CD4-positive, alpha-beta T cell treated with Interleukin-12 subunit alpha and Interleukin-12 subunit beta, for 1 hour (primary cell): ENCODE data around the gene TMEM145.
"Not testable (repeated sequence)": the region's sequence is repeated elsewhere in the genome, so short reads cannot be mapped to it uniquely, and the experiment has no call there.

Experiments used
- DNase-seq: peaks from one replicate; pipeline ENCODE4 v3.0.0-alpha.2; 2020

TMEM145 gene

GRCh38 chr19:42339126-42339860 lies 26.2 kb downstream of the TMEM145 start:
- DNase-seq = not testable (repeated sequence)

GRCh38 chr19:42339922-42340321 lies 26.8 kb downstream of the TMEM145 start:
- DNase-seq = not testable (repeated sequence)

- DNase-seq = no peak
Observed at GRCh38 chr19:42343344-42344110, 30.4 kb downstream of the TMEM145 start.

GRCh38 chr19:42344336-42344893 lies 31.3 kb downstream of the TMEM145 start:
- no peak for DNase-seq

GRCh38 chr19:42345191-42345812 lies 32.2 kb downstream of the TMEM145 start:
- no peak for DNase-seq

GRCh38 chr19:42348211-42348610 lies 35.1 kb downstream of the TMEM145 start:
- DNase-seq = no peak

- no peak for DNase-seq
Observed at GRCh38 chr19:42349378-42350107, 36.4 kb downstream of the TMEM145 start.

GRCh38 chr19:42350417-42350816 lies 37.3 kb downstream of the TMEM145 start:
- DNase-seq = no peak

- DNase-seq = no peak
Observed at GRCh38 chr19:42351079-42351735, 38.1 kb downstream of the TMEM145 start.

GRCh38 chr19:42352301-42353259 lies 39.5 kb downstream of the TMEM145 start:
- DNase-seq = peak; percentile 20

GRCh38 chr19:42353341-42354015 lies 40.4 kb downstream of the TMEM145 start:
- DNase-seq = no peak

GRCh38 chr19:42355896-42356295 lies 42.8 kb downstream of the TMEM145 start:
- no peak for DNase-seq

GRCh38 chr19:42356686-42357085 lies 43.6 kb downstream of the TMEM145 start:
- no peak for DNase-seq

- DNase-seq = no peak
Observed at GRCh38 chr19:42357290-42357689, 44.2 kb downstream of the TMEM145 start.

GRCh38 chr19:42360787-42361544 lies 47.9 kb downstream of the TMEM145 start:
- no peak for DNase-seq

GRCh38 chr19:42361545-42361910 lies 48.4 kb downstream of the TMEM145 start:
- no peak for DNase-seq

- DNase-seq = no peak
Observed at GRCh38 chr19:42362342-42362741, 49.2 kb downstream of the TMEM145 start.

- no peak for DNase-seq
Observed at GRCh38 chr19:42362891-42363440, 49.9 kb downstream of the TMEM145 start.

GRCh38 chr19:42363614-42364346 lies 50.7 kb downstream of the TMEM145 start:
- no peak for DNase-seq
